KMS-11 (cell line): Measurements from ENCODE around the gene GIMD1.

Experiments used
- H2AFZ ChIP-seq: fragments of 200-600 bp; sonication (generic); 2 replicates; pipeline ENCODE4 v1.6.1; 2016; ENCODE audit warnings: antibody characterized with exemption, mixed run types, low read depth
- H3K27ac ChIP-seq: fragments of 200-600 bp; sonication (generic); 2 replicates; pipeline ENCODE4 v1.6.1; 2016; ENCODE audit warnings: mild to moderate bottlenecking, mixed run types
- H3K27me3 ChIP-seq: fragments of 200-600 bp; sonication (generic); 2 replicates; pipeline ENCODE4 v1.6.1; 2017; ENCODE audit warnings: mild to moderate bottlenecking, low read depth, mixed run types, moderate library complexity; ENCODE audit not compliant: insufficient read depth
- H3K36me3 ChIP-seq: fragments of 200-600 bp; sonication (generic); 2 replicates; pipeline ENCODE4 v1.6.1; 2017; ENCODE audit warnings: mild to moderate bottlenecking, mixed run types; ENCODE audit not compliant: insufficient read depth
- H3K4me1 ChIP-seq: fragments of 200-600 bp; sonication (generic); 2 replicates; pipeline ENCODE4 v1.6.1; 2016; ENCODE audit warnings: mild to moderate bottlenecking, low read depth, mixed run types; ENCODE audit not compliant: poor library complexity, severe bottlenecking
- H3K4me2 ChIP-seq: fragments of 200-600 bp; sonication (generic); 2 replicates; pipeline ENCODE4 v1.7.0; 2016; ENCODE audit warnings: mild to moderate bottlenecking, mixed run types
- H3K4me3 ChIP-seq: fragments of 200-600 bp; sonication (generic); IDR thresholded peaks from 2 replicates; pipeline ENCODE4 v1.6.1; 2017; ENCODE audit warnings: low read depth, low read length, mixed read lengths; ENCODE audit not compliant: insufficient read depth
- H3K79me2 ChIP-seq: fragments of 200-600 bp; sonication (generic); 2 replicates; pipeline ENCODE4 v1.6.1; 2016; ENCODE audit warnings: low read depth, mixed run types; ENCODE audit not compliant: insufficient read depth
- H3K9ac ChIP-seq: fragments of 200-600 bp; sonication (generic); 2 replicates; pipeline ENCODE4 v1.6.1; 2016; ENCODE audit warnings: mild to moderate bottlenecking, mixed run types
- H4K20me1 ChIP-seq: fragments of 200-600 bp; sonication (generic); 2 replicates; pipeline ENCODE4 v1.6.1; 2016; ENCODE audit warnings: mild to moderate bottlenecking, mixed run types; ENCODE audit not compliant: insufficient read depth
- TF ChIP-seq, protein P1 (sequence below): fragments of 200-600 bp; sonication (generic); conservative IDR thresholded peaks from 2 replicates; pipeline ENCODE4 v1.6.1; 2017; ENCODE audit warnings: low read depth, mild to moderate bottlenecking, antibody characterized with exemption, low read length, moderate library complexity, mixed read lengths

GIMD1 gene

DNA sequence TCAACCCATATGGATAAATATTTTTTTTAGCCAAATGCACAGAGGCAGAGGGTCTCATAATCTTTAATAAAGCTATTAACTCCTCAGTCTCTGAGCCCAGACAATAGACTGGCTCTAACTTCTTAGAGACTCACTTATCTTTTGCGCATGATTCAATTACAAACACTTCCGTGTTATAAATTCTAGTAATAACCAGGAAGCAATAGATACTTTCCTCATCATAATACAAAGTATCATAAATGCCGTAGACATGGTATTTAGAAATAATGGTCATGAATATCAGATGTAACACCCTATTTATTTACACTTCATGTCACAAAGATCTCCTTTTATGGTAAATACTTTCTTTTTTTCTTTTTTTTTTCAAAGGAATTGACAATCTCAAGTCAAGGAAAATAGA is 4.4 kb upstream of the GIMD1 start:
- no peak overlapping the region for H3K4me3 ChIP-seq
- H3K79me2 ChIP-seq, result no peaks in the 10 kb centered on the region
- no peak overlapping the region for H3K9ac ChIP-seq
- no peaks in the 10 kb centered on the region for H3K36me3 ChIP-seq
- no peak overlapping the region for H3K27ac ChIP-seq
- no peaks in the 10 kb centered on the region for H3K27me3 ChIP-seq
- no peaks in the 10 kb centered on the region for H4K20me1 ChIP-seq
- no peak overlapping the region for H3K4me2 ChIP-seq
- no peak overlapping the region for H2AFZ ChIP-seq
- no peaks in the 10 kb centered on the region for H3K4me1 ChIP-seq
- TF ChIP-seq, protein P1, sequence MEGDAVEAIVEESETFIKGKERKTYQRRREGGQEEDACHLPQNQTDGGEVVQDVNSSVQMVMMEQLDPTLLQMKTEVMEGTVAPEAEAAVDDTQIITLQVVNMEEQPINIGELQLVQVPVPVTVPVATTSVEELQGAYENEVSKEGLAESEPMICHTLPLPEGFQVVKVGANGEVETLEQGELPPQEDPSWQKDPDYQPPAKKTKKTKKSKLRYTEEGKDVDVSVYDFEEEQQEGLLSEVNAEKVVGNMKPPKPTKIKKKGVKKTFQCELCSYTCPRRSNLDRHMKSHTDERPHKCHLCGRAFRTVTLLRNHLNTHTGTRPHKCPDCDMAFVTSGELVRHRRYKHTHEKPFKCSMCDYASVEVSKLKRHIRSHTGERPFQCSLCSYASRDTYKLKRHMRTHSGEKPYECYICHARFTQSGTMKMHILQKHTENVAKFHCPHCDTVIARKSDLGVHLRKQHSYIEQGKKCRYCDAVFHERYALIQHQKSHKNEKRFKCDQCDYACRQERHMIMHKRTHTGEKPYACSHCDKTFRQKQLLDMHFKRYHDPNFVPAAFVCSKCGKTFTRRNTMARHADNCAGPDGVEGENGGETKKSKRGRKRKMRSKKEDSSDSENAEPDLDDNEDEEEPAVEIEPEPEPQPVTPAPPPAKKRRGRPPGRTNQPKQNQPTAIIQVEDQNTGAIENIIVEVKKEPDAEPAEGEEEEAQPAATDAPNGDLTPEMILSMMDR, result no peak

- no peak overlapping the region for H3K9ac ChIP-seq
- no peaks in the 10 kb centered on the region for H4K20me1 ChIP-seq
- no peaks in the 10 kb centered on the region for H3K79me2 ChIP-seq
- TF ChIP-seq, protein P1, result no peak
- H3K4me2 ChIP-seq, result no peak overlapping the region
- no peak overlapping the region for H3K4me3 ChIP-seq
- no peaks in the 10 kb centered on the region for H3K27me3 ChIP-seq
- no peaks in the 10 kb centered on the region for H3K36me3 ChIP-seq
- no peaks in the 10 kb centered on the region for H3K4me1 ChIP-seq
- H2AFZ ChIP-seq, result no peak overlapping the region
- no peak overlapping the region for H3K27ac ChIP-seq
Observed at GRCh38 chr4:106371161-106371560, 2.6 kb upstream of the GIMD1 start.

DNA sequence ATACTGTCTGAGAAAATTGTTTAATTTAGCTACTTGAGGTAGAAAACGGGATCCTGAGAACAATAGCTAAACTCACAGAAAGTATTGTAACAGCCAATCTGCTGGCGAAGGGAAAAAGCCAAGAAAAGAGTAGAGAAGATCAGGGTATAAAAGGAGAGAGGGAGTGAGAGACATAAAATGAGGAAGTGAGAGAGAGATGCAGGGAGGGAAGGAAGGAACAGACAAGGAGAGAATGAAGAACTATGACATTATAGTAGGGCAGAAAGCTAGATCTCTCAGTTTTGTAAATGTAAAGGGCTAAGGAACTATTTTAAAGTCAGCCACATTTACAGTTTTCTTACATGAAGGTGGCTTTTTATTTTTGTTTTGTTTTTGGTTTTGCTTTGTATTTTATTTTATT is 1.6 kb upstream of the GIMD1 start:
- H4K20me1 ChIP-seq, result no peaks in the 10 kb centered on the region
- H2AFZ ChIP-seq, result no peak overlapping the region
- H3K9ac ChIP-seq, result no peak overlapping the region
- H3K4me1 ChIP-seq, result no peaks in the 10 kb centered on the region
- H3K27me3 ChIP-seq, result no peaks in the 10 kb centered on the region
- H3K4me2 ChIP-seq, result no peak overlapping the region
- TF ChIP-seq, protein P1, result no peak
- no peak overlapping the region for H3K4me3 ChIP-seq
- no peak overlapping the region for H3K27ac ChIP-seq
- H3K36me3 ChIP-seq, result no peaks in the 10 kb centered on the region
- no peaks in the 10 kb centered on the region for H3K79me2 ChIP-seq

GRCh38 chr4:106369456-106370060 is 980 bp upstream of the GIMD1 start:
- no peak overlapping the region for H3K27ac ChIP-seq
- no peak overlapping the region for H3K4me3 ChIP-seq
- no peak overlapping the region for H2AFZ ChIP-seq
- H3K79me2 ChIP-seq, result no peaks in the 10 kb centered on the region
- no peaks in the 10 kb centered on the region for H4K20me1 ChIP-seq
- H3K4me1 ChIP-seq, result no peaks in the 10 kb centered on the region
- no peak overlapping the region for H3K4me2 ChIP-seq
- TF ChIP-seq, protein P1, result peak; percentile 82
- no peaks in the 10 kb centered on the region for H3K36me3 ChIP-seq
- H3K9ac ChIP-seq, result no peak overlapping the region
- H3K27me3 ChIP-seq, result no peaks in the 10 kb centered on the region
